ENCODE data around the gene SERPINB6.

Gene SERPINB6

GRCh38 chr6:2998998-2999617, 27.7 kb upstream of the SERPINB6 start:
- peak; percentile 25 for DNase-seq

GRCh38 chr6:2998249-2998997, 27.1 kb upstream of the SERPINB6 start:
- peak; percentile 70 for DNase-seq

GRCh38 chr6:2993755-2994317, 22.5 kb upstream of the SERPINB6 start:
- no peak for DNase-seq

- DNase-seq: no peak
Measured at GRCh38 chr6:2992330-2992979, 21.1 kb upstream of the SERPINB6 start.

- no peak for DNase-seq
Measured at GRCh38 chr6:2990932-2991506, 19.7 kb upstream of the SERPINB6 start.

- no peak for DNase-seq
Measured at GRCh38 chr6:2990248-2990931, 19.0 kb upstream of the SERPINB6 start.

- peak; percentile 93 for DNase-seq
Measured at GRCh38 chr6:2989332-2990247, 18.2 kb upstream of the SERPINB6 start.

- peak; percentile 80 for DNase-seq
Measured at GRCh38 chr6:2988426-2989331, 17.3 kb upstream of the SERPINB6 start.

- no peak for DNase-seq
Measured at GRCh38 chr6:2988094-2988425, 16.7 kb upstream of the SERPINB6 start.

GRCh38 chr6:2986722-2987221, 15.4 kb upstream of the SERPINB6 start:
- no peak for DNase-seq

GRCh38 chr6:2984738-2985406, 13.5 kb upstream of the SERPINB6 start:
- no peak for DNase-seq

- DNase-seq: no peak
Measured at GRCh38 chr6:2982426-2983117, 11.2 kb upstream of the SERPINB6 start.

- no peak for DNase-seq
Measured at GRCh38 chr6:2980465-2980855, 9.1 kb upstream of the SERPINB6 start.

- DNase-seq: no peak
Measured at GRCh38 chr6:2979819-2980464, 8.6 kb upstream of the SERPINB6 start.

GRCh38 chr6:2978923-2979322, 7.6 kb upstream of the SERPINB6 start:
- DNase-seq: no peak

- no peak for DNase-seq
Measured at GRCh38 chr6:2977799-2978590, 6.6 kb upstream of the SERPINB6 start.

- DNase-seq: no peak
Measured at GRCh38 chr6:2977290-2977689, 5.9 kb upstream of the SERPINB6 start.

GRCh38 chr6:2976571-2977085, 5.3 kb upstream of the SERPINB6 start:
- DNase-seq: peak; percentile 22
